ENCODE measurements around the gene EMX2.

- TF ChIP-seq, protein P1, sequence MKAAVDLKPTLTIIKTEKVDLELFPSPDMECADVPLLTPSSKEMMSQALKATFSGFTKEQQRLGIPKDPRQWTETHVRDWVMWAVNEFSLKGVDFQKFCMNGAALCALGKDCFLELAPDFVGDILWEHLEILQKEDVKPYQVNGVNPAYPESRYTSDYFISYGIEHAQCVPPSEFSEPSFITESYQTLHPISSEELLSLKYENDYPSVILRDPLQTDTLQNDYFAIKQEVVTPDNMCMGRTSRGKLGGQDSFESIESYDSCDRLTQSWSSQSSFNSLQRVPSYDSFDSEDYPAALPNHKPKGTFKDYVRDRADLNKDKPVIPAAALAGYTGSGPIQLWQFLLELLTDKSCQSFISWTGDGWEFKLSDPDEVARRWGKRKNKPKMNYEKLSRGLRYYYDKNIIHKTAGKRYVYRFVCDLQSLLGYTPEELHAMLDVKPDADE (IDR thresholded peaks at IDR 0.05), result no peak
- TF ChIP-seq, protein P2, sequence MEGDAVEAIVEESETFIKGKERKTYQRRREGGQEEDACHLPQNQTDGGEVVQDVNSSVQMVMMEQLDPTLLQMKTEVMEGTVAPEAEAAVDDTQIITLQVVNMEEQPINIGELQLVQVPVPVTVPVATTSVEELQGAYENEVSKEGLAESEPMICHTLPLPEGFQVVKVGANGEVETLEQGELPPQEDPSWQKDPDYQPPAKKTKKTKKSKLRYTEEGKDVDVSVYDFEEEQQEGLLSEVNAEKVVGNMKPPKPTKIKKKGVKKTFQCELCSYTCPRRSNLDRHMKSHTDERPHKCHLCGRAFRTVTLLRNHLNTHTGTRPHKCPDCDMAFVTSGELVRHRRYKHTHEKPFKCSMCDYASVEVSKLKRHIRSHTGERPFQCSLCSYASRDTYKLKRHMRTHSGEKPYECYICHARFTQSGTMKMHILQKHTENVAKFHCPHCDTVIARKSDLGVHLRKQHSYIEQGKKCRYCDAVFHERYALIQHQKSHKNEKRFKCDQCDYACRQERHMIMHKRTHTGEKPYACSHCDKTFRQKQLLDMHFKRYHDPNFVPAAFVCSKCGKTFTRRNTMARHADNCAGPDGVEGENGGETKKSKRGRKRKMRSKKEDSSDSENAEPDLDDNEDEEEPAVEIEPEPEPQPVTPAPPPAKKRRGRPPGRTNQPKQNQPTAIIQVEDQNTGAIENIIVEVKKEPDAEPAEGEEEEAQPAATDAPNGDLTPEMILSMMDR (conservative IDR thresholded peaks at IDR 0.05; ENCODE audit: low read depth in 2 of 2), result no peak
- TF ChIP-seq POLR2AphosphoS5 (IDR thresholded peaks at IDR 0.05; ENCODE audit: low read depth), result no peak
Measured at GRCh38 chr10:117535298-117536071, 7.1 kb upstream of the EMX2 start.
